NCI-H2107 treated with DMSO at 0.1 percent for 48 hours (cell line): ENCODE measurements around the gene OBSCN.

Experiments used
- DNase-seq: peaks from one replicate; lab custom pipeline; 2025; ENCODE audit not compliant: unreplicated experiment; lab: John Stamatoyannopoulos, UW

OBSCN gene

DNA sequence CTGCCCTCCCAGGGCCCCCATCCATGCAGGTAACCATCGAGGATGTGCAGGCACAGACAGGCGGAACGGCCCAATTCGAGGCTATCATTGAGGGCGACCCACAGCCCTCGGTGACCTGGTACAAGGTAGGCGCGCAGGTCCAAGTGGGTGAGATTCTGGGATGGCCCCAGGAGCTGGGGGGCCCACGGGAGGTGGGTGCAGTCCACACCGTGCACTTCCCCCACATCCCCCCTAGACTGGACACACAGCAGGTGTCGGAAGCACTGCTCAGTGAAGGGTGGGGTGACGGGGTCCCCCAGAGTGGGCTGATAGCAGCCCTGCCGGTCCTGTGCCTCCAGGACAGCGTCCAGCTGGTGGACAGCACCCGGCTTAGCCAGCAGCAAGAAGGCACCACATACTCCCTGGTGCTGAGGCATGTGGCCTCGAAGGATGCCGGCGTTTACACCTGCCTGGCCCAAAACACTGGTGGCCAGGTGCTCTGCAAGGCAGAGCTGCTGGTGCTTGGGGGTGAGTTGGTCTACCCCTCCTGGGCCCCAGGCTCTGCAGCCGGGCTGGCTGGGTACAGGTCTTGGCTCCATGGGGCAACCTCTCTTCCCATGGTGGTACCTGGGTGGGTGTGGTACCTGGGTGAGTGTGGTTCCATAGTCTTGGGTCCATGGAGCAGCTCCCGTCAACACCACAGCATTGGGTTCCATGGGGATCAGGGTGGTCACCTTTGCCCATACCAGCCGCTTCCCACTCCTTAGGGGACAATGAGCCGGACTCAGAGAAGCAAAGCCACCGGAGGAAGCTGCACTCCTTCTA, 158.4 kb downstream of the OBSCN start:
- DNase-seq: no peak

DNA sequence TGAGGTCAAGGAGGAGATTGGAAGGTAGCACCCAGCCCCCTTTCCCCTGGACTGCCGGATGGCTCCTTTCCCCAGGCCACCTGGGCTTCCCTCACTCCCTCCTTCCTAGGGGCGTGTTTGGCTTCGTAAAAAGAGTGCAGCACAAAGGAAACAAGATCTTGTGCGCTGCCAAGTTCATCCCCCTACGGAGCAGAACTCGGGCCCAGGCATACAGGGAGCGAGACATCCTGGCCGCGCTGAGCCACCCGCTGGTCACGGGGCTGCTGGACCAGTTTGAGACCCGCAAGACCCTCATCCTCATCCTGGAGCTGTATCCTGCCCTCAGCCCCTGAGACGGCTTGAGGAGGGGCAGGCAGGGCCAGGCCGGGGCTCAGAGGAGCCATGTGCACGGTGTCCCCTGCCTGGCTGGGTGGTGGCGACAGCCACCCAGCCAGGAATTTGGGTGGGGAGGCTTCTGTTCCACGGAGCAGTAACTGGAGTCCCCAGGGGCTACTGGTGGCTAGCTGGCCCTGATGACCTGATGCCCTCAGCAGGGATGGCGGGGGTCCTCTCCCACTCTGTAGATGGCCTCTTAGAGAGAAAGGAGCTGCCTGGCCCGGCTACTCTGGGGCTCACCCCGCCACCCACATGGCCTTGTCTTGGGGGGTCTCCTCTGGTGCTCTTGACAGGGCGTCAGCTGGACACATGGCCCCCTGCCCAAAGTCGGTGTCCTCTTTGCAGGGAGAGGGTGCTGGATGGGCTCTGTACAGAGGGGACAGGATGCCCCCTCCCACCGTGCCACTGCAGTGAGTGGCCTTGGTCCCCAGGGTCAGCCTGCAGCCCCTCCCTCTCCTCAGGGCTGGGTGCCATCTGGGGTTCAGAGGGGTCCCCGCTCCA, 159.3 kb downstream of the OBSCN start:
- no peak for DNase-seq

DNA sequence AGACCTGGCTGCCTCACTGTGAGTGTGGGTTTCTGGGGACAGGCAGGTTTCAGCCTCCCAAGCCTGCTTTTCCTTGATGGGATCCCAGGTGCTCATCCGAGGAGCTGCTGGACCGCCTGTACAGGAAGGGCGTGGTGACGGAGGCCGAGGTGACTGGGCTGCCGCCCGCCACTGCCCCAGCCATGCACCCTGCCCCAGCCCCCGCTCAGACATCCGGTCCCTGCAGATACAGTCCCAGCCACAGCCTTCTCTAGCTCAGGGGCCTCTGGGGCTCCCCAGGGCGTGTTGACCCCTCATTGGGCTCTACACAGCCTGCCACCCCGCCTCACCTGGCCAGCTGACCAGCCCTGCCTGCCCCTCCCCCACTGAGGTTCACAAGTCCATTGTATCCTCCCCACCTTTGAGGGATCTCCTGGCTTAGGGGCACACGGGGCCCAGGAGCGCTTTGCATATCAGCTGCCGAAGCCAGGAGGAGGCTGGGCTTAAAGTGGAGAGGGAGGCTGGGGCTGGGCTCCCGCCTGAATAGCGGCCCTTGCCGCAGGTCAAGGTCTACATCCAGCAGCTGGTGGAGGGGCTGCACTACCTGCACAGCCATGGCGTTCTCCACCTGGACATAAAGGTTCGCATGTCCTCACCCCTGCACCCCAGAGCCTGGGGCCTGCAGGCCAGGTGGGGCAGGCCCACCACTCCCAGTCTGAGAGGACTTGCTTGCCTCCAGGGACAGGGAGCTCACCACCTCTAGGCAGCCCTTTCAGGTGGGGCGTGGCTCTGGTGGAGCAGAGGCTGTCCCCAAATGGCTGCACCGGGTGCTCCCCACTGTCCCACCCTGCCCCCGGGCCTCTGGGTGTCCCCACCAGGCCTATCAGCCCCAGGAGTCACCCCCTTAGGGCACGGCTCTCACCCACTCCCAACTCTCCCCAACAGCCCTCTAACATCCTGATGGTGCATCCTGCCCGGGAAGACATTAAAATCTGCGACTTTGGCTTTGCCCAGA, 160.3 kb downstream of the OBSCN start:
- DNase-seq: no peak

DNA sequence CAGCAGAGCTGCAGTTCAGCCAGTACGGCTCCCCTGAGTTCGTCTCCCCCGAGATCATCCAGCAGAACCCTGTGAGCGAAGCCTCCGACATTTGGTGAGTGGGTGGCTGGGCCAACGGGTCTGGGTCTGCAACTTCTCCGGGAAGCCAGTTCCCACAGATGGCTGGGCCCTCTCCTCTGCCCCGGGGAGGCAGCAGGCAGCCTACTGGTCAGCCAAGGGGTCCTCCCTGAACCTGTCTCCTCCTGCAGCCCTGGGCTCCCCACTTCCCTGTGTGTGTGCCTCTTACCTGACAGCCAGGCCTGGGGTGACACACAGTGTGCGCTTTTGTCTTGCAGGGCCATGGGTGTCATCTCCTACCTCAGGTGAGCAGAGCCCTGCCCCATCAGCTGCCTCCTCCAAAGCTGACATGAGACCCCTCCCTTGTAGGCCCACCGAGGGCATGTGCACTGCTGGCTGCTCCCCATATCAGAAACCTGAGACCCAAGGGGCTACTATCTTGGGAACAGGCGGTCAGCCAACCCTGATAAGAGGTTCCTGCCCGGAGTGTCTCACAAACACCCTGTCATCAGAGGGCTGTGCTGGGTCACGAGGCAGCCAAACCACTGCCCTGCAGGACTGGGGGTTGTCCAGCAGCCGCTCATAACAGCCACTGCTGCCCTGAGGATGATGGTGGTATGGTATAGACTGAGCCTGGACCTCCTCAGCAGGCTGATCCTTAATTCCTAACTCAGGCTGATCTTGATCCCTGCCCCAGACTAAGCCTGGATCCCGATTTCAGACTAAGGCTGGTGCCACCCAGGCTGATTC, 161.2 kb downstream of the OBSCN start:
- no peak for DNase-seq

DNA sequence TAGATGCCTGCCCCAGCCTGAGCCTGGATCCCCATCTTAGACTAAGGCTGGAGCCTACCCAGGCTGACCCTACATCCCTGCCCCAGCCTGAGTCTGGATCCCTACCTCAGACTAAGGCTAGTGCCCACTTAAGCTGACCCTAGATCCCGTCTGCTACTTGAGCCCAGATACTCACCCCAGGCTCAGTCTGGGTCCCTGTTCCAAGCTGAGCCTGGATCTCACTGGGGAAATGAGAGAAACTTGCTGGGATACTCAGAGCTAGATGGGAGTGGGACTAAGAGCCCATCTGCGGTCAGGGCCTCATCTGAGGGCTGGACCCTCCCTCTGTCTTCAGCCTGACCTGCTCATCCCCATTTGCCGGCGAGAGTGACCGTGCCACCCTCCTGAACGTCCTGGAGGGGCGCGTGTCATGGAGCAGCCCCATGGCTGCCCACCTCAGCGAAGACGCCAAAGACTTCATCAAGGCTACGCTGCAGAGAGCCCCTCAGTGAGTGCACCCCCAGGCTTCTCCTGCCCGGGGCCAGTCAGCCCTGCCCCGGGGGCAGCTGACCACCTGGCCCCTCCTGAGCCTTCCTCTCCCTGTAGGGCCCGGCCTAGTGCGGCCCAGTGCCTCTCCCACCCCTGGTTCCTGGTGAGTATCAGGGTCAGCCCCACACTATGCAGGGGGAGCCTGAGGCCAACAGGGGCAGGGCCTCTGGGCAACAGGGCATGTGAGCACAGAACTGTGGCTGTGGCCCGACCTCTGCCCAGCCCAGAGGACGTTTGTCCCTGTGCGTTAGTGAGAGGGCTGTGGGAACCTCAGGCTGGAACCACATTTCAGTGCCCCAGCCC, 162.0 kb downstream of the OBSCN start:
- DNase-seq: no peak

DNA sequence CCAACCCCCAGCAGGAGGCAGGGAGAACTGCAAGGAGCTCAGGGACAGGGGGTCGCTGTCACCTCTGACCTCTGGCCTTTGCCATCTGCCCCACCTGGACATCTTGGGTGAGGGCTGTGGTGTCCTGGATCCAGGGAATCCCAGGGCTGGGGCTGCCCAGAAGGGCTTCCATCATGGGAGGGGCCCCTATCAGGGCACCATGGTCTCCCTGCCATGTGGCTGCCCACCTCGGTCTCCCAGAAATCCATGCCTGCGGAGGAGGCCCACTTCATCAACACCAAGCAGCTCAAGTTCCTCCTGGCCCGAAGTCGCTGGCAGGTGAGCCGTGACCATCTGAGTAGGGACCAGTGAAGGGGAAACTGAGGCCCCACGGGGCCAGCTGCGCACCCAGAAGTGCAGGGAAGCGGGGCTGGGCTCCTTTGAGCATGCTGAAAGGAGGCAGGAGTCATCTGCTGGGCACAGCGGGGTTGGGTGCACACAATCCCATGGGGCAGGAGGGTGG, 162.6 kb downstream of the OBSCN start:
- DNase-seq: no peak

DNA sequence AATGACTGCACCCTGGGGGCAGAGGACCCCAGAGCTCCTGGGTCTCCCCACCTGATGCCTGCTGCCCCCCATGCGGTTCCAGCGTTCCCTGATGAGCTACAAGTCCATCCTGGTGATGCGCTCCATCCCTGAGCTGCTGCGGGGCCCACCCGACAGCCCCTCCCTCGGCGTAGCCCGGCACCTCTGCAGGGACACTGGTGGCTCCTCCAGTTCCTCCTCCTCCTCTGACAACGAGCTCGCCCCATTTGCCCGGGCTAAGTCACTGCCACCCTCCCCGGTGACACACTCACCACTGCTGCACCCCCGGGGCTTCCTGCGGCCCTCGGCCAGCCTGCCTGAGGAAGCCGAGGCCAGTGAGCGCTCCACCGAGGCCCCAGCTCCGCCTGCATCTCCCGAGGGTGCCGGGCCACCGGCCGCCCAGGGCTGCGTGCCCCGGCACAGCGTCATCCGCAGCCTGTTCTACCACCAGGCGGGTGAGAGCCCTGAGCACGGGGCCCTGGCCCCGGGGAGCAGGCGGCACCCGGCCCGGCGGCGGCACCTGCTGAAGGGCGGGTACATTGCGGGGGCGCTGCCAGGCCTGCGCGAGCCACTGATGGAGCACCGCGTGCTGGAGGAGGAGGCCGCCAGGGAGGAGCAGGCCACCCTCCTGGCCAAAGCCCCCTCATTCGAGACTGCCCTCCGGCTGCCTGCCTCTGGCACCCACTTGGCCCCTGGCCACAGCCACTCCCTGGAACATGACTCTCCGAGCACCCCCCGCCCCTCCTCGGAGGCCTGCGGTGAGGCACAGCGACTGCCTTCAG, 163.3 kb downstream of the OBSCN start:
- peak; percentile 8 for DNase-seq

DNA sequence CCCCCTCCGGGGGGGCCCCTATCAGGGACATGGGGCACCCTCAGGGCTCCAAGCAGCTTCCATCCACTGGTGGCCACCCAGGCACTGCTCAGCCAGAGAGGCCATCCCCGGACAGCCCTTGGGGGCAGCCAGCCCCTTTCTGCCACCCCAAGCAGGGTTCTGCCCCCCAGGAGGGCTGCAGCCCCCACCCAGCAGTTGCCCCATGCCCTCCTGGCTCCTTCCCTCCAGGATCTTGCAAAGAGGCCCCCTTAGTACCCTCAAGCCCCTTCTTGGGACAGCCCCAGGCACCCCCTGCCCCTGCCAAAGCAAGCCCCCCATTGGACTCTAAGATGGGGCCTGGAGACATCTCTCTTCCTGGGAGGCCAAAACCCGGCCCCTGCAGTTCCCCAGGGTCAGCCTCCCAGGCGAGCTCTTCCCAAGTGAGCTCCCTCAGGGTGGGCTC, 163.9 kb downstream of the OBSCN start:
- DNase-seq: no peak

DNA sequence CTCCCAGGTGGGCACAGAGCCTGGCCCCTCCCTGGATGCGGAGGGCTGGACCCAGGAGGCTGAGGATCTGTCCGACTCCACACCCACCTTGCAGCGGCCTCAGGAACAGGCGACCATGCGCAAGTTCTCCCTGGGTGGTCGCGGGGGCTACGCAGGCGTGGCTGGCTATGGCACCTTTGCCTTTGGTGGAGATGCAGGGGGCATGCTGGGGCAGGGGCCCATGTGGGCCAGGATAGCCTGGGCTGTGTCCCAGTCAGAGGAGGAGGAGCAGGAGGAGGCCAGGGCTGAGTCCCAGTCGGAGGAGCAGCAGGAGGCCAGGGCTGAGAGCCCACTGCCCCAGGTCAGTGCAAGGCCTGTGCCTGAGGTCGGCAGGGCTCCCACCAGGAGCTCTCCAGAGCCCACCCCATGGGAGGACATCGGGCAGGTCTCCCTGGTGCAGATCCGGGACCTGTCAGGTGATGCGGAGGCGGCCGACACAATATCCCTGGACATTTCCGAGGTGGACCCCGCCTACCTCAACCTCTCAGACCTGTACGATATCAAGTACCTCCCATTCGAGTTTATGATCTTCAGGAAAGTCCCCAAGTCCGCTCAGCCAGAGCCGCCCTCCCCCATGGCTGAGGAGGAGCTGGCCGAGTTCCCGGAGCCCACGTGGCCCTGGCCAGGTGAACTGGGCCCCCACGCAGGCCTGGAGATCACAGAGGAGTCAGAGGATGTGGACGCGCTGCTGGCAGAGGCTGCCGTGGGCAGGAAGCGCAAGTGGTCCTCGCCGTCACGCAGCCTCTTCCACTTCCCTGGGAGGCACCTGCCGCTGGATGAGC, 164.5 kb downstream of the OBSCN start:
- no peak for DNase-seq

DNA sequence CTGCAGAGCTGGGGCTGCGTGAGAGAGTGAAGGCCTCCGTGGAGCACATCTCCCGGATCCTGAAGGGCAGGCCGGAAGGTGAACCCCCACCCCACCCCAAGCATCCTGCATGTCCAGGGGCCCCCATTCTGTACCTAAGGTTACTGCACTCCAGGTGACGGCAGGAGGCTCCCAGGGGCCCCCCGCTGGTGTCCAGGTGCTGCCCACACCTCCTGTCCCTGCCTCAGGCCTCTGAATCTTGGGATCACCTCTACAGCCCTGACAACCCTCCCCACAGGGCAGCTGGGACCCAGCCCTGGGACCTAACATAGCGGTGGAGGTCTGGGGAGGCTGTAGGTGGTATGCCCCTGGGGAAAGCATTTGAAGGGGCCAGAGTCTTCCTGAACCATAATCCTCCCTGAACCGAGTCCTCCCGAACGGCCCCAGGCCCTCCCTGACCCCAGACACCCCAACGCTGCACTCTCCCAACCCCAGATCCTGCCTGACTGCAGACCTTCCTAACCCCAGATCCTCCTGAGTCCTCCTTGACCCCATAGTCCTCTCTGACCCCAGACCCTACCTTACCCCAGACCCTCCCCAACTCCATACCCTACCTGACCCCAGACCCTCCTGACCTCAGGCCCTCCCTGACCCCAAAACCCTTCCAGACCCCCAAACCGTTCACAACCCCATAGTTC, 165.3 kb downstream of the OBSCN start:
- no peak for DNase-seq

DNA sequence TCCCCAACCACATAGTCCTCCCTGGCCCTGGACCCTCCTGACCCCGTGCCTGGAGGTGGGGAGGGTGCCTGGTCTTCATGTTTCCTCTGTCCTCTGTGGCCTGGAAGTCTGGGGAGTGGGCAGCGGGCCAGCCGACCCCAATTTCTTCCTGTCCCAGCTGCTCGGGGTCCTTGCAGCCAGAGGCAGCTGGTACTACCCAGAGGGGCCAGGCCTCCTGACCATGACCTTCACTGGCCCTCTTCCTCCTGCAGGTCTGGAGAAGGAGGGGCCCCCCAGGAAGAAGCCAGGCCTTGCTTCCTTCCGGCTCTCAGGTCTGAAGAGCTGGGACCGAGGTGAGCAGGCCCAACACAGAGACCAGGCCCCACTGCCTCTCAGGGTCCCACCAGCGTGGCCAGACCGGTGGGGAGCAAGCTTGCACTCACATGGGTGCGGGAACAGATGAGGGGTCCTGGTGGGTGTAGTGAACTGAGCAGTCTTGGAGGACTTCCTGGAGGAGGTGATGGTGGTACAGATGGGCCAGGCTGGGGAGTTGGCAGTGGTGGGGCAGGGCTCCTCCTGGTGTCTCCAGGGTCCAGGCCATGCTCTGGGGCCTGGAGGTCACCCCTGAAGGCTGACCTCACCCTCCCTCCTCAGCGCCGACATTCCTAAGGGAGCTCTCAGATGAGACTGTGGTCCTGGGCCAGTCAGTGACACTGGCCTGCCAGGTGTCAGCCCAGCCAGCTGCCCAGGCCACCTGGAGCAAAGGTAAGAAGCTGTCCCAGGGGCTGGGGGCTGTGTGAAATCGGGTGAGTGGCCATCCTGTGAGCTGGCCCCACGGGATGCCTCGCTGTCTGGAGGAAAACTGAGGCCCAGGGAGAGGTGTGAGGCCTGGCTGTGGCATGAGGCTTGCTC, 166.1 kb downstream of the OBSCN start:
- no peak for DNase-seq

DNA sequence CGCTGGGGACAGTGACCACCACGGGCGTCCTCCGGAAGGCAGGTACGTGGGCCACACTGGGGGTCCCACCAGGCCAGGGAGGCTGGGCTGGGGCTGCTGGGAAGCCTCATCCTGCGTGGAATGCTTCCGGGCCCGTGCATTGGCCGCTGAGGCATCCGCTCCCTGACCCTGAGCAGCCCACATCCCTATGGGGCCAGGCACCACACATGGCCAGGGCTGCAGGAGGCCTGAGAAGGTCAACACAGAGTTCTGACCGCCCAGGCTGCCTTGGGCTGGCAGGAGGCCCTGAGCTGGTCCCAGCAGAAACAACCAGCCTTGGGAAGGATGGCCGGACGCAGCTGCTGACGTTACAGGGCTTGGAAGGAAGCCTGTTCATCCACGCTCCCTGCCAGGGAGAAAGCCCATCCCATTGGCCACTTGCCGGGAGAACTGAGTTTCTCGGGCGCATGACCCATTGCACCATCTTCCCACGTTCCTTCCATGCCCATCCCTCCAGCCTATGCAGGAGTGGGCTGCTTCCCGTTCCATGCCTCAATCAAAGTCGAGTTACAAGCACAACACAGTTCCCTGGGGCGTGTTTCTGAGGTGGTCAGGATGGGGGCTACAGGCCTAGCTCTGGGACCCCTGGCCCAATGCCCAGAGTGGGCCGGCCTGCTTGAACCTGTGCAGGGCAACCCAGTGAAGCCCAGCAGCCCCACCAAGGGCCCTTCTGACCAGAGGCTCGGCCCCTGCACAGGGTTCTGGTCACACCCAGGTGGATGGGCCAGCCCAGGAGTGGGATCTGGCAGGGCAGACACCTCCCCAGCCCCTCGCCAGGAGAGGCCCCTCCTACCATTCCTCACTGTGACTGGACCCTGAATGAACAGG, 167.1 kb downstream of the OBSCN start:
- no peak for DNase-seq

DNA sequence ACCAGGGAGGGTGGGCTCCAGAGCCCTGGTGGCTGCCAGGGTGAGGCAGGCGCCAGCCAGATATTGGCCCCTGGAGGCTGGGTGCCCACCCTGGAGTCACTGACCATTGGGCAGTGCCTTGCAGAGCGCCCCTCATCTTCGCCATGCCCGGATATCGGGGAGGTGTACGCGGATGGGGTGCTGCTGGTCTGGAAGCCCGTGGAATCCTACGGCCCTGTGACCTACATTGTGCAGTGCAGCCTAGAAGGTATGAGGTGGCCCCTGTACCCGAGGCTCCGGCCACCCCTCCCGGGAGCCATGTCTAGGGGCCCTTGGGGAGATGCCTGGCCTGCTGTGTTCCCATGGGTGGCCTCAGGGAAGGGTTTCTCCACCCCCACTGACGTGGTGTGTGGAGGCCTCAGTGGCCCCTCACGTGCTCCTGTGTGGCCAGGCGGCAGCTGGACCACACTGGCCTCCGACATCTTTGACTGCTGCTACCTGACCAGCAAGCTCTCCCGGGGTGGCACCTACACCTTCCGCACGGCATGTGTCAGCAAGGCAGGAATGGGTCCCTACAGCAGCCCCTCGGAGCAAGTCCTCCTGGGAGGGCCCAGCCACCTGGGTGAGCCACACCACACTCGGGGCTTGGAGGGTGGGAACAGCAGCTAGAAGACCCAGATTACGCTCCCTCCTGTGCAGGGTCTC, 167.9 kb downstream of the OBSCN start:
- DNase-seq: no peak

DNA sequence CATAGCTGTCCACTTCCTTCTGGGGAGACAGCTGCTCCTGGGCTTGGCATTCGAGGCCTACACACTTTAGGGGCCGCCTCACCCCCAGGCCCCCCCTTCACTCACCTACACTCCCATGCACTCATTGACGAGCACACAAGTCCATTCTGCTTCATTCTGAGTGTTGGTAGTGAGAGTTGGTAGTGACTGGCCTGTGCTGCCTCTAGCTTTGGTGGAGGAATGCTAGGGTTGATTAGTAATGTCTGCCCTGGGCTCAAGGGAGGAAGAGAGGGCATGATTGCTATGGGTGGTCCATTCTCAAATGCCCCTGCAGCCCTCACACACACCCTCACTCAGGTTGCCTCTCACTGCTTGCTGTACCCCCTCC, 168.4 kb downstream of the OBSCN start:
- DNase-seq: no peak
